GM12874 (cell line): Measurements from ENCODE around the gene MIOX.
A peak's percentile ranks its signal among the peaks of the same experiment; 100 is the strongest.

Source experiments
- TF ChIP-seq, protein P1 (sequence below): IDR thresholded peaks from 2 replicates; pipeline ENCODE4 v1.5.1; 2011; ENCODE audit warnings: low read depth, mild to moderate bottlenecking, control low read depth, low read length, moderate library complexity; ENCODE audit not compliant: insufficient read depth

Gene MIOX

DNA sequence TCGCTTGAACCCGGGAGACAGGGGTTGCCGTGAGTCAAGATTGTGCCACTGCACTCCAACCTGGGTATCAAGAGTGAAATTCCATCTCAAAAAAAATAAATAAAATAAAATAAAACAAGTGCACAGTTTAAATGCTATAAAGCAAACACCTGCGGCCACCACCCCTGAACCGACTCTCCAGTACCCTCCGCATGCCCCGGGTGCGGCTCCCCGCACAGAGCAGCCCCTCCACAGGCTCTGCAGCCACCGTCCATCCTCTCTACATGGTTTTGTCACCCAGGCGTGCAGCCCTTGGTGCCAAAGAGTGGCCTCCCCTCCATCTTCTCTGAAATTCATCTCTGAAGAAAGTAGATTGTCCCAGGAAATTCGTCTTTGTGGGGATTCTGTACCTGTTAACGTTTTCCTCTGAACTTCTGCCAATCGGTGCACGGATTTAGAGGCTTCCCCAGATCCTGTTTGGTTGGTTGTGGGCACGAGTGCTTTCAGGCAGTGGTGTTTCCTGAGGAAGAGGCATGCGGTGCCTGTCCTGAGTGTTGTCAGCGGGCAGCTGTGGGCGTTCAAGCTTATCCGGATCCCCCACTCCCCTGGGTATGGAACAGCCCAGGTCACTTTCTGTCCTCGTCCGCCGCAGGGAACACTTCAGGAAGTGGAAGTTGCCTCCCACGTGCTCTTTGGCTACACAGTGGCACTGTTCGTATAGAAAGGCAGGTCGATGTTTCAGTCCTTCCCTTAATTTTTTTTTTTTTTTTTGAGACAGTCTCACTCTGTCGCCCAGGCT, 4.1 kb downstream of the MIOX start:
- TF ChIP-seq, protein P1, sequence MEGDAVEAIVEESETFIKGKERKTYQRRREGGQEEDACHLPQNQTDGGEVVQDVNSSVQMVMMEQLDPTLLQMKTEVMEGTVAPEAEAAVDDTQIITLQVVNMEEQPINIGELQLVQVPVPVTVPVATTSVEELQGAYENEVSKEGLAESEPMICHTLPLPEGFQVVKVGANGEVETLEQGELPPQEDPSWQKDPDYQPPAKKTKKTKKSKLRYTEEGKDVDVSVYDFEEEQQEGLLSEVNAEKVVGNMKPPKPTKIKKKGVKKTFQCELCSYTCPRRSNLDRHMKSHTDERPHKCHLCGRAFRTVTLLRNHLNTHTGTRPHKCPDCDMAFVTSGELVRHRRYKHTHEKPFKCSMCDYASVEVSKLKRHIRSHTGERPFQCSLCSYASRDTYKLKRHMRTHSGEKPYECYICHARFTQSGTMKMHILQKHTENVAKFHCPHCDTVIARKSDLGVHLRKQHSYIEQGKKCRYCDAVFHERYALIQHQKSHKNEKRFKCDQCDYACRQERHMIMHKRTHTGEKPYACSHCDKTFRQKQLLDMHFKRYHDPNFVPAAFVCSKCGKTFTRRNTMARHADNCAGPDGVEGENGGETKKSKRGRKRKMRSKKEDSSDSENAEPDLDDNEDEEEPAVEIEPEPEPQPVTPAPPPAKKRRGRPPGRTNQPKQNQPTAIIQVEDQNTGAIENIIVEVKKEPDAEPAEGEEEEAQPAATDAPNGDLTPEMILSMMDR, result no peak

DNA sequence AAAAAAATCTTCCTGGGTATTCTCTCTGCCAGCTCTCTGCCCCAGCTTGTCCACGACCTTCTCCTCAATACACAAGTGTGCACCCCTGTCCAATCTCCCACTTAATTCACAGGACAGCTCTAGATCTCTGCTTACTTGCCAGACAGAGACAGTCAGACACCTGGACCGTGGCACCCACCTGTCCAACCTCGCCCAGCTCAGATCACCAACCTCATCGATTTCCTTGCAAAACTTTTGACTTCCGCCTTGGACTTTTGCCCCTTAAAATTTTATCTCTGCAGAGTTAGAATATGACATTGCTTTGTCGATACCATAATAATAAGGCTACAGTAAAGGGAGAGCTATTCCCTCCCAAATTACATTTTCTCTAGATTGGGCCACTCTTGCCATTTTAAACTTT, 10.4 kb downstream of the MIOX start:
- TF ChIP-seq, protein P1, result no peak

DNA sequence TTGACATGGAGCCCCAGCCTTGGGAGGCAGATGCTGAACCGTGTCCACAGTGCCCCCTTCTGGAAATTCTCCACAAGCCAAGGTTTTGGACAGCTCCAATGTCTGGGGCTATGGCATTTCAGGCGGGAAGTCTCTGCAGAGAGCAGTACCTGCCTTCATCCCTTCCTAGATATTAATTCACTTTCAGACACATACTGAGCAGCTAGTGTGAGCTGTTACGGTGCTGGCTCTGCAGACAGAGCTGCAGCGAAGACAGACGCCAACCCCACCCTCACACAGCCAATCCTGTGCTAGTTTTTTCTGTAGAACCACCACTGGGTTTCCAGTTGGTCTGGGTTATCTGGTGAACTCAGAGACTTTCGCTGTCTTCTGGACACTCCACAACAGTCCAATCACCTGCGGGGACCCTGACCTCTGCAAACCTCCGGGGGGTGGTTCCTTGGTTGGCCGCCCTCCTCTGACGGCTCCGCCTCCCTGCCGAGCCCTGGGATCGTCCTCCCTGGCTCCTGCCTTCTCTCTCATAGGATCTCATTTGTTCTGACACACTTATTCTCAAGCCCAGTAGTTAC, 11.7 kb downstream of the MIOX start:
- TF ChIP-seq, protein P1, result peak; percentile 69

DNA sequence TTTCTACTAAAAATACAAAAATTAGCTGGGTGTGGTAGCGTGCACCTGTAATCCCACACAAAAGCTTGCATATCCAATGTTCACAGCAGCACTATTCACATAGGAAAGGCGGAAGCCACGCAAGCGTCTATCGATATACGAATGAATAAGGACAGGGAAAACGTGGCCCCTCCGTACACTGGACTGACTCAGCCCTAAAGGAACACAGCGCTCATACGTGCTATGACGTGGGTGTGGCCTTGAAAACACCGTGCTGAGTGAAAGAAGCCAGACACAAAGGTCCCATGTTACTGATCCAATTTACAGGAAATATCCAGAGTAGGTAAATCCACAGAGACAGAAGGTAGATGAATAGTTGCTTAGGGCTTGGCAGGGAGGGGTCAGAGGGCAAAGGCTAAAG, 13.8 kb downstream of the MIOX start:
- TF ChIP-seq, protein P1, result no peak

DNA sequence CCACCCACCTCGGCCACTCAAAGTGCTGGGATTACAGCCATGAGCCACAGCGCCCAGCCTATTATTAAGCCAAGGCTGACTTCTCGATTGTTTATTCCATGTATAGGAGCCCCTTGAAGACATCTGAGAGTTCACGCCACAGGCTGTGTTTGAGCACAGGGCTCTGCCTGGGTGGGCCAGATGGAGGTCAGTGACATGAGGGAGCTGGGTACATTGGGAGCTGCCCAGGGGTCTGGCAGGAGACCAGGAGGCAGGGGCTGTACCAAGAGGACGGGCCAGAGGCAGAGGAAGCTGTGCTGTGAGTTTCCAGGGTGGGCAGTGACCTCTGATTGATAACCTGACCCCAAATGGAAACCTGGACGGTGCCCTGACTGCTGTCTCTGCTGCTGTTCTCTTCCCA, 15.4 kb downstream of the MIOX start:
- TF ChIP-seq, protein P1, result no peak

DNA sequence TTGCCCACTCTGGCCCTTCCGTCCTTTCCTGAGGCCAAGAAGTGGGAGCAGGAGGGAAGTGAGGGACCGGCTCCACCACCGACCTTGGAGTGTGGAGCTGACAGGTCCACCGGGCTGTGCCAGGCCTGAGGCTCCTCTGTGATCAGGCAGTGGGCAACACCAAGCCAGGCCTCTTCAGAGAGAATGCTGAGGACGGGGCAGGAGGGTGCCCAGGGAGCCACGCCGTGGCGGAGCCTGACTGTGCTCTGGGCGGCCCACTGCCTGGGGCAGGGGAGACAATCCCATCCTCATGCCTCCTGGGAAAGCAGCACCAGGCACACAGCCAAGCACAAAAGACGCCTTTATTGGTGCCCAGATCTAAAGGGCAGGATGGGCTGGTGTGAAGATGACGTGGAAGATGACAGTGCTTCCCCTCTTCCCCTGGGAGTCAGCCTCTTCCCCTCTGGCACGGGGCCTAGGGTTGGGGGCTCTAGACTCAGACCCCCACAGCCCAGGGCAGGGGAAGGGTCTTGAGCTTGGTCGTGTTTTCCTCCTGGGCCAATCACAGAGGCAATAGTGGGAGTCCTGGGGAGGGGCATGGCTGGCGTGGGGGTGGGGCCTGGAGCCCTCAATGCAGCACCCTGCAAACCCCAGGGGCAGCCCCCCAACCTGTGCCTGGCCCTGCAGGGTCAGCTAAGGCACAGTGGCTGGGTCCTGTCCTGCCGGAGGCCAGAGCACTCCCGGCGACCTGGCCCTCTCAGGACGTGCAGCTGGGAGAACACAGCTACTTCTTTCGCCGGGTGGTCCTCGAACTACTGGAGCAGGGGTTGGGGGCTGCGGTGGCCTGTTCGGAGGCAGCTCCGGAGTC, 16.2 kb downstream of the MIOX start:
- TF ChIP-seq, protein P1, result no peak

DNA sequence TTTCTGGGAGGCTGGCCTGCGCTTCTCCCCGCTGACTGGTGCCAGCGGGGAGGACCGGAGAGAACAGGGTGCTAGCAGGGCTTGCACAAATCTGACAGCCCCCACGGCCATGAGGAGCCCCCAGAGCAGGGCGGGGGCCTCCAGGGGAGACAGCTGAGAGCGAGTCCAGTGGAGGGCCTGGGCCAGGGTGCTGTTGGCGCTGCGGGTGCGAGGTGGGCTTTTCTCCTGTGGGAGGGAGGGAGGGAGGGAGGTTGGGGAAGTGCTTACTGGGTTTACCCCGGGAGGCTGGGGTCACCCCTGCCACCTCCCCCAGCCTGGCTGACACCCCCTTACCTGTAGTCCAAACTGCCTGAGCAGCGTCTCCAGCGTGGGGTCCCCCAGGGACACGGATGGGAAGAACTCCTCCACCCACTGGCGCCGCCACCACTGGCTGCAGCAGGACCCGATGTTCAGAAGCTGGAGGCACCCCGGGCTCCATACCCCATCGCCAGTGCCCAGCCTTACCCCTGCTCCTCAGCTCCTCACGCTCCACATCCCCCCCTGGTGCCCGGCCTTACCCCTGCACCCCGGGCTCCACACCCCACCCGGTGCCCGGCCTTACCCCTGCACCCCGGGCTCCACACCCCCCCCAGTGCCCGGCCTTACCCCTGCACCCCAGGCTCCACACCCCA, 17.0 kb downstream of the MIOX start:
- TF ChIP-seq, protein P1, result no peak
